Endothelial cell of umbilical vein (primary cell): ENCODE results near the gene MYBPC1. TPM values are rescaled to one million over a fixed set of nuclear protein-coding genes. Genes with fewer than 3 reads are reported as not detected.

Experiments
- BruUV-seq: library from RNA; stranded (reverse); fragments of 400-500 nt; replicated peaks from 2 replicates; lab custom pipeline; 2021; lab: Mats Ljungman, UMichigan
- CTCF ChIA-PET: fragments of 300-600, 350-600 bp; sonication (Branson Sonifier 250); formaldehyde crosslinking; loops from one replicate; lab custom pipeline; 2021; ENCODE audit warnings: antibody characterized with exemption, inconsistent platforms; lab: Charles Lee
- POLR2A ChIA-PET: fragments of 300-600, 350-600 bp; sonication (Branson Sonifier 250); formaldehyde crosslinking; loops from one replicate; lab custom pipeline; 2021; ENCODE audit warnings: antibody characterized with exemption, inconsistent platforms; lab: Charles Lee
- DNase-seq: peaks from one replicate; pipeline ENCODE4 v3.0.0-alpha.2; 2011; ENCODE audit warnings: low read depth, low spot score
- FAIRE-seq: peaks from 2 replicates; lab custom pipeline; 2011; peaks lifted over from hg19 to GRCh38; lab: Jason Lieb, UNC
- H2AFZ ChIP-seq: 2 replicates; pipeline ENCODE4 v1.6.0; 2012; ENCODE audit warnings: low read depth, low read length, control low read depth, inconsistent platforms
- H3K27ac ChIP-seq: 2 replicates; pipeline ENCODE4 v1.5.1; 2011; ENCODE audit warnings: low read depth, mild to moderate bottlenecking, control low read depth, low read length, moderate library complexity; ENCODE audit not compliant: insufficient read depth
- H3K27me3 ChIP-seq, 2 experiments: 2 replicates each; pipeline versions ENCODE4 v1.6.0 to v1.6.1; 2011; ENCODE audit warnings: low read length in 2 of 2, mixed read lengths in 1 of 2; ENCODE audit not compliant: control insufficient read depth in 2 of 2, insufficient read depth in 2 of 2
- H3K36me3 ChIP-seq, 2 experiments: 2 replicates in 1 of 2; 3 replicates in 1 of 2; pipeline ENCODE4 v1.5.1; 2011; ENCODE audit warnings: low read length in 2 of 2, mild to moderate bottlenecking in 1 of 2, moderate library complexity in 1 of 2; ENCODE audit not compliant: control insufficient read depth in 2 of 2, insufficient read depth in 2 of 2; ENCODE audit errors: extremely low read depth in 1 of 2
- H3K4me1 ChIP-seq: 3 replicates; pipeline ENCODE4 v1.5.1; 2011; ENCODE audit warnings: mild to moderate bottlenecking, low read length; ENCODE audit not compliant: control insufficient read depth, insufficient read depth; ENCODE audit errors: extremely low read depth
- H3K4me2 ChIP-seq: 2 replicates; pipeline ENCODE4 v1.6.1; 2011; ENCODE audit warnings: low read length, control low read depth, mixed read lengths; ENCODE audit not compliant: insufficient read depth
- H3K4me3 ChIP-seq, 3 experiments: fragments of 200-600 bp in 1 of 3; sonication (generic), shearing (Covaris generic) in 1 of 3; replicated peaks in 1 of 3; 2 replicates each; pipeline ENCODE4 v1.5.1; 2011 to 2016; ENCODE audit warnings: control low read depth in 3 of 3, low read length in 3 of 3, mild to moderate bottlenecking in 2 of 3, inconsistent platforms in 1 of 3, low read depth in 1 of 3, moderate library complexity in 1 of 3; ENCODE audit not compliant: insufficient read depth in 1 of 3
- H3K79me2 ChIP-seq: 2 replicates; pipeline ENCODE4 v1.6.0; 2012; ENCODE audit warnings: low read length, inconsistent platforms; ENCODE audit not compliant: control insufficient read depth, insufficient read depth
- H3K9ac ChIP-seq: replicated peaks from 2 replicates; pipeline ENCODE3; 2011; ENCODE audit warnings: low read length, control low read depth; ENCODE audit not compliant: insufficient read depth; ENCODE audit errors: extremely low read depth
- H3K9me1 ChIP-seq: replicated peaks from 3 replicates; pipeline ENCODE4 v1.6.0; 2011; ENCODE audit warnings: mild to moderate bottlenecking, low read length; ENCODE audit not compliant: control insufficient read depth, insufficient read depth; ENCODE audit errors: extremely low read depth
- H3K9me3 ChIP-seq: replicated peaks from 2 replicates; pipeline ENCODE4 v1.5.1; 2012; ENCODE audit warnings: low read length, inconsistent platforms; ENCODE audit not compliant: control insufficient read depth, insufficient read depth
- H4K20me1 ChIP-seq: replicated peaks from 2 replicates; pipeline ENCODE3; 2011; ENCODE audit warnings: mild to moderate bottlenecking, low read length; ENCODE audit not compliant: control insufficient read depth, insufficient read depth; ENCODE audit errors: extremely low read depth
- CTCF ChIP-seq, 2 donors: IDR thresholded peaks; 1 replicate in 1 of 2; 2 replicates in 1 of 2; pipeline ENCODE4 v1.5.1; 2011; ENCODE audit warnings: low read length in 2 of 2, mild to moderate bottlenecking in 2 of 2, moderate library complexity in 2 of 2, control low read depth in 1 of 2, inconsistent platforms in 1 of 2, low read depth in 1 of 2; ENCODE audit not compliant: insufficient read depth in 1 of 2; ENCODE audit errors: extremely low read depth in 1 of 2
- EZH2 ChIP-seq: IDR thresholded peaks from 2 replicates; pipeline ENCODE4 v1.6.1; 2012; ENCODE audit warnings: borderline replicate concordance, low read depth, mild to moderate bottlenecking, moderate library complexity, low read length, inconsistent platforms; ENCODE audit not compliant: severe bottlenecking
- GATA2 ChIP-seq: IDR thresholded peaks from 2 replicates; pipeline ENCODE4 v1.7.0; 2011; ENCODE audit warnings: low read depth, mild to moderate bottlenecking, moderate library complexity, mixed read lengths, low read length; ENCODE audit not compliant: insufficient read length, insufficient read depth
- JUN ChIP-seq: IDR thresholded peaks from 2 replicates; pipeline ENCODE4 v1.6.1; 2011; ENCODE audit warnings: borderline replicate concordance, low read depth; ENCODE audit not compliant: insufficient read length, insufficient read depth
- MAX ChIP-seq: IDR thresholded peaks from 2 replicates; pipeline ENCODE4 v1.6.1; 2011; ENCODE audit not compliant: insufficient read depth, insufficient read length
- MYC ChIP-seq: IDR thresholded peaks from one replicate; pipeline ENCODE4 v1.6.1; 2011; ENCODE audit warnings: mild to moderate bottlenecking, low read depth, low read length
- POLR2A ChIP-seq: IDR thresholded peaks from 2 replicates; pipeline ENCODE4 v1.6.1; 2012; ENCODE audit warnings: low read depth, mild to moderate bottlenecking, control low read depth, low read length
- POLR2AphosphoS5 ChIP-seq: IDR thresholded peaks from 2 replicates; pipeline ENCODE4 v1.6.1; 2012; ENCODE audit warnings: low read depth, mild to moderate bottlenecking, control low read depth, low read length, moderate library complexity; ENCODE audit not compliant: insufficient read depth
- dilution Hi-C: fragments of 300-500 bp; cut with MboI; formaldehyde crosslinking; loops from one replicate; pipeline ENCODE4 v1.15.0; 2019; ENCODE audit warnings: low sequenced_read_pairs; ENCODE audit not compliant: extremely low pct_ligation_motif_present
- intact Hi-C: fragments of 100-400 bp; cut with micrococcal nuclease; formaldehyde crosslinking; loops from one replicate; pipeline ENCODE4 v1.10.0; 2022
- polyA plus RNA-seq, 4 experiments: library from polyadenylated mRNA; depleted of rRNA in 3 of 4; stranded (reverse) in 3 of 4; unstranded in 1 of 4; fragments of >200 nt; gene quantifications; 2 replicates each; pipeline versions ENCODE4 v1.2.1 to v1.2.3, GENCODE V29; 2011 to 2012; ENCODE audit warnings: missing spikeins in 1 of 4
- total RNA-seq: library from RNA; stranded (reverse); gene quantifications from 2 replicates; pipeline ENCODE4 v1.2.3, GENCODE V29; 2021

MYBPC1 gene
- total and polyA plus RNA-seq, 2 donors (not counting 3 experiments of a cell fraction or from before 2014, with no cell fraction given) = not detected

GRCh38 chr12:101696251-101697196 is 101.8 kb downstream of the MYBPC1 start:
- peak overlapping the region; percentile 53 for H3K9ac ChIP-seq
- peak; percentile 64 for FAIRE-seq
- peak overlapping the region; percentile 74 for H3K4me2 ChIP-seq
- no peak for DNase-seq
- peak overlapping the region; percentile 52 to 82 (median 73) for H3K4me3 ChIP-seq
- H3K9me1 ChIP-seq = no peaks in the 10 kb centered on the region
- CTCF ChIA-PET = interaction anchor here (0.6 kb wide), 1 partner anchor 63 kb away, joined by 3 read pairs; no protein-coding TSS in a partner anchor
- intact Hi-C loops (loop anchor here (1.0 to 10.0 kb wide), 3 partner anchors 134 to 1122 kb away; partner anchors contain the start of genes ARL1, GAS2L3 and GNPTAB), dilution Hi-C loops (no loop called here)
- POLR2A ChIA-PET = no interaction called here
- no peaks in the 10 kb centered on the region for H4K20me1 ChIP-seq
- no TSS peak for BruUV-seq
- H2AFZ ChIP-seq = peak overlapping the region; percentile 98
- peaks cover 19% of the 10 kb centered on the region for H3K79me2 ChIP-seq
- no peaks in the 10 kb centered on the region for H3K27me3 ChIP-seq
- no peak for TF ChIP-seq EZH2
- no peak for TF ChIP-seq POLR2A
- TF ChIP-seq POLR2AphosphoS5 = no peak
- TF ChIP-seq CTCF (IDR thresholded peaks at IDR 0.05; ENCODE audit: extremely low read depth in 1 of 2, insufficient read depth in 1 of 2, low read depth in 1 of 2, low read length in 2 of 2) = no peak
- TF ChIP-seq GATA2 = no peak
- no peak for TF ChIP-seq MYC
- TF ChIP-seq JUN = no peak
- TF ChIP-seq MAX = no peak
- no peak overlapping the region for H3K27ac ChIP-seq
- H3K4me1 ChIP-seq = peaks cover 6% of the 10 kb centered on the region
- no peaks in the 10 kb centered on the region for H3K36me3 ChIP-seq
- H3K9me3 ChIP-seq = no peaks in the 10 kb centered on the region
